CD8-positive, alpha-beta memory T cell (primary cell): ENCODE measurements around the gene DOCK2. TPM values are rescaled to one million over a fixed set of nuclear protein-coding genes. Genes with fewer than 3 reads are reported as not detected.
"Not testable (repeated sequence)": the region's sequence is repeated elsewhere in the genome, so short reads cannot be mapped to it uniquely, and the experiment has no call there.

ENCODE experiments used
- CTCF ChIA-PET: fragments of 350-600 bp; sonication (Branson Sonifier 250); formaldehyde crosslinking; loops from one replicate; lab custom pipeline; 2021; ENCODE audit warnings: antibody characterized with exemption; lab: Charles Lee
- POLR2A ChIA-PET: fragments of 350-600 bp; sonication (Branson Sonifier 250); formaldehyde crosslinking; loops from one replicate; lab custom pipeline; 2021; ENCODE audit warnings: antibody characterized with exemption; lab: Charles Lee
- DNase-seq, 5 donors: peaks; one replicate each; pipeline versions ENCODE4 v3.0.0 to v3.0.0-alpha.2; 2020 to 2022; ENCODE audit warnings: mixed read lengths in 1 of 5
- H3K27ac ChIP-seq: one replicate; pipeline ENCODE4 v1.7.0; 2013; ENCODE audit warnings: low read depth, mild to moderate bottlenecking, low read length, moderate library complexity
- H3K27me3 ChIP-seq: 2 replicates; pipeline ENCODE4 v1.7.0; 2013; ENCODE audit warnings: low read length, mild to moderate bottlenecking; ENCODE audit not compliant: insufficient read depth, poor library complexity, severe bottlenecking
- H3K36me3 ChIP-seq: 2 replicates; pipeline ENCODE4 v1.7.0; 2013; ENCODE audit warnings: mild to moderate bottlenecking, low read length, moderate library complexity; ENCODE audit not compliant: insufficient read depth
- H3K4me1 ChIP-seq: 2 replicates; pipeline ENCODE4 v1.7.0; 2013; ENCODE audit warnings: mild to moderate bottlenecking, low read length, moderate library complexity; ENCODE audit not compliant: insufficient read depth
- H3K4me3 ChIP-seq: 2 replicates; pipeline ENCODE4 v1.7.0; 2013; ENCODE audit warnings: mild to moderate bottlenecking, low read length
- H3K9me3 ChIP-seq: 2 replicates; pipeline ENCODE4 v1.7.0; 2013; ENCODE audit warnings: mild to moderate bottlenecking, low read length
- H3K27ac Mint-ChIP-seq, 8 donors: one replicate each; pipeline ENCODE4 v1.8.0; 2020 to 2021; ENCODE audit warnings: mixed read lengths in 8 of 8, mild to moderate bottlenecking in 6 of 8, inconsistent platforms in 3 of 8, moderate library complexity in 3 of 8
- H3K27me3 Mint-ChIP-seq, 2 donors: one replicate each; pipeline ENCODE4 v1.8.0; 2020 to 2021; ENCODE audit warnings: mixed read lengths in 2 of 2, mild to moderate bottlenecking in 1 of 2, moderate library complexity in 1 of 2
- H3K36me3 Mint-ChIP-seq, 3 donors: one replicate each; pipeline ENCODE4 v1.8.0; 2020 to 2021; ENCODE audit warnings: mixed read lengths in 3 of 3, inconsistent platforms in 1 of 3, mild to moderate bottlenecking in 1 of 3
- H3K4me1 Mint-ChIP-seq, 3 donors: one replicate each; pipeline ENCODE4 v1.8.0; 2020 to 2021; ENCODE audit warnings: mixed read lengths in 3 of 3, inconsistent platforms in 1 of 3, mild to moderate bottlenecking in 1 of 3
- H3K4me3 Mint-ChIP-seq, 7 donors: one replicate each; pipeline ENCODE4 v1.8.0; 2020 to 2021; ENCODE audit warnings: mixed read lengths in 7 of 7, mild to moderate bottlenecking in 6 of 7, moderate library complexity in 4 of 7, inconsistent platforms in 2 of 7
- H3K9me3 Mint-ChIP-seq, 5 donors: one replicate each; pipeline ENCODE4 v1.8.0; 2020 to 2022; ENCODE audit warnings: mixed read lengths in 5 of 5, mild to moderate bottlenecking in 3 of 5, moderate library complexity in 2 of 5, inconsistent platforms in 1 of 5
- polyA plus RNA-seq: library from polyadenylated mRNA; unstranded; fragments of 300-500 nt; fragmentation: Illumina TruSeq; gene quantifications from one replicate; pipeline ENCODE4 v1.2.3, GENCODE V29; 2021
- total RNA-seq, 2 experiments: library from RNA; stranded (reverse); gene quantifications; one replicate each; pipeline ENCODE4 v1.2.3, GENCODE V29; 2021

DOCK2 gene
- total and polyA plus RNA-seq, 3 experiments from 2014 or later = 102 to 157 (median 155) TPM

- no peak overlapping the region for H3K4me3 Mint-ChIP-seq
- H3K36me3 Mint-ChIP-seq = peaks cover 0 to 66% (median 19%) of the 10 kb centered on the region in 3 donors
- no peaks in the 10 kb centered on the region for H3K36me3 ChIP-seq
- H3K4me1 ChIP-seq = no peaks in the 10 kb centered on the region
- POLR2A ChIA-PET = no interaction called here
- H3K9me3 ChIP-seq = no peaks in the 10 kb centered on the region
- peak overlapping the region in 2 of 8 donors; percentile 5 to 12 for H3K27ac Mint-ChIP-seq
- H3K4me1 Mint-ChIP-seq = peaks cover 17 to 56% (median 27%) of the 10 kb centered on the region in 3 donors
- no peaks in the 10 kb centered on the region for H3K27me3 Mint-ChIP-seq
- H3K27me3 ChIP-seq = no peaks in the 10 kb centered on the region
- H3K4me3 ChIP-seq = no peak overlapping the region
- no peak for DNase-seq
- CTCF ChIA-PET = no interaction called here
- H3K27ac ChIP-seq = no peak overlapping the region
- H3K9me3 Mint-ChIP-seq = no peaks in the 10 kb centered on the region
Observed at GRCh38 chr5:169946743-169947295, 309.7 kb downstream of the DOCK2 start.

- POLR2A ChIA-PET = no interaction called here
- H3K36me3 ChIP-seq = no peaks in the 10 kb centered on the region
- CTCF ChIA-PET = no interaction called here
- H3K4me1 ChIP-seq = no peaks in the 10 kb centered on the region
- no peak overlapping the region for H3K27ac ChIP-seq
- Mint-ChIP-seq H3K27ac (peak overlapping the region in 1 of 8 donors; percentile 27), H3K27me3 (no peaks in the 10 kb centered on the region), H3K9me3 (no peaks in the 10 kb centered on the region), H3K4me1 (peaks cover 17 to 47% (median 28%) of the 10 kb centered on the region in 3 donors), H3K4me3 (no peak overlapping the region), H3K36me3 (peaks cover 0 to 67% (median 20%) of the 10 kb centered on the region in 3 donors)
- DNase-seq = no peak
- H3K9me3 ChIP-seq = no peaks in the 10 kb centered on the region
- H3K4me3 ChIP-seq = no peak overlapping the region
- H3K27me3 ChIP-seq = no peaks in the 10 kb centered on the region
Observed at GRCh38 chr5:169950333-169950732, 313.3 kb downstream of the DOCK2 start.

- CTCF ChIA-PET, H3K27me3 Mint-ChIP-seq, H3K9me3 Mint-ChIP-seq, H3K27me3 ChIP-seq, H3K4me1 ChIP-seq, H3K4me3 Mint-ChIP-seq, H3K36me3 ChIP-seq, POLR2A ChIA-PET, H3K9me3 ChIP-seq, DNase-seq, H3K27ac ChIP-seq, H3K4me3 ChIP-seq: not testable (repeated sequence)
- Mint-ChIP-seq H3K4me1 (peaks cover 12 to 32% (median 25%) of the 10 kb centered on the region in 3 donors), H3K36me3 (peaks cover 0 to 47% (median 16%) of the 10 kb centered on the region in 3 donors), H3K27ac (peak overlapping the region in 1 of 8 donors; percentile 41)
Observed at GRCh38 chr5:169953196-169953595, 316.1 kb downstream of the DOCK2 start.

GRCh38 chr5:169954786-169955185 lies 317.7 kb downstream of the DOCK2 start:
- peaks cover 0 to 38% (median 19%) of the 10 kb centered on the region in 3 donors for H3K36me3 Mint-ChIP-seq
- no peak overlapping the region for H3K27ac ChIP-seq
- H3K36me3 ChIP-seq = no peaks in the 10 kb centered on the region
- H3K4me1 ChIP-seq = no peaks in the 10 kb centered on the region
- H3K27ac Mint-ChIP-seq = peak overlapping the region in 1 of 8 donors; percentile 63
- H3K9me3 ChIP-seq = no peaks in the 10 kb centered on the region
- ChIA-PET CTCF (no interaction called here), POLR2A (no interaction called here)
- H3K4me3 ChIP-seq = no peak overlapping the region
- no peaks in the 10 kb centered on the region for H3K27me3 Mint-ChIP-seq
- peaks cover 12 to 25% (median 21%) of the 10 kb centered on the region in 3 donors for H3K4me1 Mint-ChIP-seq
- H3K4me3 Mint-ChIP-seq = peak overlapping the region in 1 of 7 donors; percentile 8
- H3K27me3 ChIP-seq = no peaks in the 10 kb centered on the region
- H3K9me3 Mint-ChIP-seq = no peaks in the 10 kb centered on the region
- no peak for DNase-seq

- Histone ChIP-seq H3K27ac (no peak overlapping the region), H3K9me3 (no peaks in the 10 kb centered on the region), H3K36me3 (no peaks in the 10 kb centered on the region), H3K4me1 (no peaks in the 10 kb centered on the region), H3K27me3 (no peaks in the 10 kb centered on the region), H3K4me3 (no peak overlapping the region)
- ChIA-PET CTCF (no interaction called here), POLR2A (interaction anchor here (0.7 kb wide), 1 partner anchor 11 kb away, joined by 7 read pairs; no protein-coding TSS in a partner anchor)
- Mint-ChIP-seq H3K27ac (no peak overlapping the region), H3K9me3 (no peaks in the 10 kb centered on the region), H3K36me3 (peaks cover 0 to 34% (median 11%) of the 10 kb centered on the region in 3 donors), H3K4me3 (no peak overlapping the region), H3K4me1 (peaks cover 12 to 28% (median 13%) of the 10 kb centered on the region in 3 donors), H3K27me3 (no peaks in the 10 kb centered on the region)
- DNase-seq = no peak
Observed at GRCh38 chr5:169956126-169956525, 319.1 kb downstream of the DOCK2 start.

GRCh38 chr5:169956756-169957155 lies 319.7 kb downstream of the DOCK2 start:
- Mint-ChIP-seq H3K36me3 (peaks cover 0 to 32% (median 10%) of the 10 kb centered on the region in 3 donors), H3K27me3 (no peaks in the 10 kb centered on the region), H3K9me3 (no peaks in the 10 kb centered on the region), H3K4me3 (no peak overlapping the region), H3K27ac (no peak overlapping the region), H3K4me1 (peaks cover 7 to 27% (median 12%) of the 10 kb centered on the region in 3 donors)
- CTCF ChIA-PET = no interaction called here
- H3K27me3 ChIP-seq = no peaks in the 10 kb centered on the region
- no peak overlapping the region for H3K4me3 ChIP-seq
- no peak overlapping the region for H3K27ac ChIP-seq
- no peaks in the 10 kb centered on the region for H3K36me3 ChIP-seq
- no peak for DNase-seq
- H3K9me3 ChIP-seq = no peaks in the 10 kb centered on the region
- H3K4me1 ChIP-seq = no peaks in the 10 kb centered on the region
- POLR2A ChIA-PET = no interaction called here

- H3K27ac Mint-ChIP-seq = no peak overlapping the region
- no peaks in the 10 kb centered on the region for H3K9me3 ChIP-seq
- H3K36me3 ChIP-seq = no peaks in the 10 kb centered on the region
- no peaks in the 10 kb centered on the region for H3K27me3 ChIP-seq
- H3K27ac ChIP-seq = no peak overlapping the region
- H3K4me3 ChIP-seq = no peak overlapping the region
- H3K4me1 Mint-ChIP-seq = peaks cover 7 to 28% (median 9%) of the 10 kb centered on the region in 3 donors
- POLR2A ChIA-PET = no interaction called here
- H3K27me3 Mint-ChIP-seq = no peaks in the 10 kb centered on the region
- no peak for DNase-seq
- H3K9me3 Mint-ChIP-seq = no peaks in the 10 kb centered on the region
- H3K4me1 ChIP-seq = no peaks in the 10 kb centered on the region
- peaks cover 0 to 30% (median 8%) of the 10 kb centered on the region in 3 donors for H3K36me3 Mint-ChIP-seq
- H3K4me3 Mint-ChIP-seq = no peak overlapping the region
- CTCF ChIA-PET = no interaction called here
Observed at GRCh38 chr5:169958278-169958677, 321.2 kb downstream of the DOCK2 start.

- POLR2A ChIA-PET = no interaction called here
- CTCF ChIA-PET = no interaction called here
- Histone ChIP-seq H3K27me3 (no peaks in the 10 kb centered on the region), H3K4me3 (no peak overlapping the region), H3K27ac (no peak overlapping the region), H3K4me1 (no peaks in the 10 kb centered on the region), H3K9me3 (no peaks in the 10 kb centered on the region), H3K36me3 (no peaks in the 10 kb centered on the region)
- no peak overlapping the region for H3K4me3 Mint-ChIP-seq
- peaks cover 0 to 31% (median 11%) of the 10 kb centered on the region in 3 donors for H3K36me3 Mint-ChIP-seq
- peaks cover 8 to 19% (median 13%) of the 10 kb centered on the region in 3 donors for H3K4me1 Mint-ChIP-seq
- DNase-seq = no peak
- H3K27ac Mint-ChIP-seq = no peak overlapping the region
- H3K9me3 Mint-ChIP-seq = no peaks in the 10 kb centered on the region
- no peaks in the 10 kb centered on the region for H3K27me3 Mint-ChIP-seq
Observed at GRCh38 chr5:169960659-169961058, 323.6 kb downstream of the DOCK2 start.
